DND-41 (cell line): ENCODE measurements around the gene TRIP12.
A peak's percentile ranks its signal among the peaks of the same experiment; 100 is the strongest.

Experiments
- ATAC-seq: fragments of 200-7000 bp; cut with Tn5 transposase; 3 replicates; pipeline ENCODE4 v1.9.1; 2021; ENCODE audit warnings: low read depth; ENCODE audit not compliant: insufficient read depth
- DNase-seq: peaks from one replicate; pipeline ENCODE4 v3.0.0-alpha.2; 2020
- H2AFZ ChIP-seq: 2 replicates; pipeline ENCODE4 v1.6.0; 2012; ENCODE audit warnings: low read depth, low read length
- H3K27ac ChIP-seq: 2 replicates; pipeline ENCODE4 v1.5.1; 2012; ENCODE audit warnings: low read length, inconsistent platforms
- H3K27me3 ChIP-seq: fragments of 200-600 bp; sonication (generic); 2 replicates; pipeline ENCODE4 v1.6.0; 2012; ENCODE audit warnings: low read length, mild to moderate bottlenecking, inconsistent platforms; ENCODE audit not compliant: insufficient read depth, poor library complexity
- H3K36me3 ChIP-seq: 2 replicates; pipeline ENCODE4 v1.5.1; 2012; ENCODE audit warnings: low read length, inconsistent platforms; ENCODE audit not compliant: insufficient read depth
- H3K4me1 ChIP-seq: 2 replicates; pipeline ENCODE4 v1.5.1; 2012; ENCODE audit warnings: mild to moderate bottlenecking, low read length; ENCODE audit not compliant: insufficient read depth
- H3K4me2 ChIP-seq: 2 replicates; pipeline ENCODE4 v1.6.0; 2012; ENCODE audit warnings: mild to moderate bottlenecking, moderate library complexity, low read length, inconsistent platforms; ENCODE audit not compliant: insufficient read depth
- H3K4me3 ChIP-seq, 2 experiments: fragments of 200-600 bp in 1 of 2; shearing (Covaris generic) in 1 of 2; 2 replicates each; pipeline ENCODE4 v1.5.1; 2012 to 2016; ENCODE audit warnings: inconsistent platforms in 2 of 2, low read length in 2 of 2, mild to moderate bottlenecking in 2 of 2, low read depth in 1 of 2, moderate library complexity in 1 of 2
- H3K79me2 ChIP-seq: 2 replicates; pipeline ENCODE4 v1.6.0; 2012; ENCODE audit warnings: low read length, inconsistent platforms; ENCODE audit not compliant: insufficient read depth
- H3K9ac ChIP-seq: 2 replicates; pipeline ENCODE4 v1.6.0; 2012; ENCODE audit warnings: low read depth, mild to moderate bottlenecking, inconsistent platforms, low read length, moderate library complexity
- H3K9me3 ChIP-seq: 2 replicates; pipeline ENCODE4 v1.5.1; 2012; ENCODE audit warnings: low read length, moderate library complexity, mild to moderate bottlenecking, inconsistent platforms; ENCODE audit not compliant: insufficient read depth, severe bottlenecking
- H4K20me1 ChIP-seq: 2 replicates; pipeline ENCODE4 v1.6.0; 2012; ENCODE audit warnings: low read length; ENCODE audit not compliant: insufficient read depth
- CTCF ChIP-seq: IDR thresholded peaks from 2 replicates; pipeline ENCODE4 v1.5.1; 2012; ENCODE audit warnings: borderline replicate concordance, low read length, moderate library complexity, mild to moderate bottlenecking; ENCODE audit not compliant: poor library complexity, severe bottlenecking; ENCODE audit errors: extremely low read depth
- EZH2 ChIP-seq: IDR thresholded peaks from 3 replicates; pipeline ENCODE4 v1.6.1; 2012; ENCODE audit warnings: borderline replicate concordance, low read depth, mild to moderate bottlenecking, moderate library complexity, low read length, inconsistent platforms; ENCODE audit not compliant: severe bottlenecking

TRIP12 gene

GRCh38 chr2:229718057-229718456 is 203.8 kb downstream of the TRIP12 start:
- H3K27ac ChIP-seq: no peak overlapping the region
- H3K27me3 ChIP-seq: peaks cover 4% of the 10 kb centered on the region
- no peak overlapping the region for H3K9ac ChIP-seq
- TF ChIP-seq EZH2: no peak
- TF ChIP-seq CTCF: no peak
- ATAC-seq (no peak), DNase-seq (no peak)
- H2AFZ ChIP-seq: no peak overlapping the region
- no peaks in the 10 kb centered on the region for H3K36me3 ChIP-seq
- no peaks in the 10 kb centered on the region for H3K9me3 ChIP-seq
- no peak overlapping the region for H3K4me2 ChIP-seq
- H3K79me2 ChIP-seq: no peaks in the 10 kb centered on the region
- no peak overlapping the region for H3K4me3 ChIP-seq
- H4K20me1 ChIP-seq: no peaks in the 10 kb centered on the region
- H3K4me1 ChIP-seq: no peaks in the 10 kb centered on the region

GRCh38 chr2:229715895-229716507 is 205.8 kb downstream of the TRIP12 start:
- Histone ChIP-seq H3K36me3 (no peaks in the 10 kb centered on the region), H3K27me3 (peaks cover 10% of the 10 kb centered on the region), H3K4me3 (no peak overlapping the region), H3K27ac (no peak overlapping the region), H4K20me1 (no peaks in the 10 kb centered on the region), H3K4me2 (no peak overlapping the region), H3K4me1 (no peaks in the 10 kb centered on the region), H3K79me2 (no peaks in the 10 kb centered on the region), H2AFZ (no peak overlapping the region), H3K9me3 (no peaks in the 10 kb centered on the region), H3K9ac (no peak overlapping the region)
- DNase-seq (peak; percentile 33), ATAC-seq (peak; percentile 49; the same call in 2 of the 3 replicates)
- TF ChIP-seq CTCF (peak; percentile 70), EZH2 (no peak)

- H3K9me3 ChIP-seq: no peaks in the 10 kb centered on the region
- no peak overlapping the region for H3K4me2 ChIP-seq
- no peak overlapping the region for H3K27ac ChIP-seq
- TF ChIP-seq EZH2 (no peak), CTCF (no peak)
- no peaks in the 10 kb centered on the region for H3K79me2 ChIP-seq
- H2AFZ ChIP-seq: no peak overlapping the region
- no peaks in the 10 kb centered on the region for H4K20me1 ChIP-seq
- no peak overlapping the region for H3K9ac ChIP-seq
- no peak for DNase-seq
- peaks cover 11% of the 10 kb centered on the region for H3K27me3 ChIP-seq
- no peaks in the 10 kb centered on the region for H3K36me3 ChIP-seq
- H3K4me1 ChIP-seq: no peaks in the 10 kb centered on the region
- no peak overlapping the region for H3K4me3 ChIP-seq
- ATAC-seq: no peak
Measured at GRCh38 chr2:229714736-229715541, 206.9 kb downstream of the TRIP12 start.
